GM08714 (cell line): ENCODE measurements around the gene NAALADL2.
"Not testable (repeated sequence)": the region's sequence is repeated elsewhere in the genome, so short reads cannot be mapped to it uniquely, and the experiment has no call there.

Experiments used
- H3K4me3 ChIP-seq: fragments of 200-500 bp; sonication (Bioruptor generic); 2 replicates; pipeline ENCODE4 v1.5.1; 2014; ENCODE audit warnings: mild to moderate bottlenecking, low read length, inconsistent platforms
- ZNF274 ChIP-seq: IDR thresholded peaks from 2 replicates; pipeline ENCODE4 v1.6.1; 2012; ENCODE audit warnings: mild to moderate bottlenecking, low read depth, low read length

NAALADL2 gene

GRCh38 chr3:175571096-175571495 lies 712.0 kb downstream of the NAALADL2 start:
- no peak overlapping the region for H3K4me3 ChIP-seq
- no peak for TF ChIP-seq ZNF274

GRCh38 chr3:175573226-175573625 lies 714.1 kb downstream of the NAALADL2 start:
- H3K4me3 ChIP-seq, result no peak overlapping the region
- no peak for TF ChIP-seq ZNF274

GRCh38 chr3:175580318-175580717 lies 721.2 kb downstream of the NAALADL2 start:
- H3K4me3 ChIP-seq, result no peak overlapping the region
- TF ChIP-seq ZNF274, result no peak

- no peak overlapping the region for H3K4me3 ChIP-seq
- no peak for TF ChIP-seq ZNF274
Observed at GRCh38 chr3:175585898-175586297, 726.8 kb downstream of the NAALADL2 start.

- no peak overlapping the region for H3K4me3 ChIP-seq
- TF ChIP-seq ZNF274, result no peak
Observed at GRCh38 chr3:175590745-175591144, 731.6 kb downstream of the NAALADL2 start.

GRCh38 chr3:175591375-175591774 lies 732.2 kb downstream of the NAALADL2 start:
- H3K4me3 ChIP-seq, result no peak overlapping the region
- no peak for TF ChIP-seq ZNF274

- no peak overlapping the region for H3K4me3 ChIP-seq
- no peak for TF ChIP-seq ZNF274
Observed at GRCh38 chr3:175593331-175593730, 734.2 kb downstream of the NAALADL2 start.

- TF ChIP-seq ZNF274, result no peak
- H3K4me3 ChIP-seq, result no peak overlapping the region
Observed at GRCh38 chr3:175598740-175599139, 739.6 kb downstream of the NAALADL2 start.

- H3K4me3 ChIP-seq, result no peak overlapping the region
- TF ChIP-seq ZNF274, result no peak
Observed at GRCh38 chr3:175601521-175601920, 742.4 kb downstream of the NAALADL2 start.

- H3K4me3 ChIP-seq, result no peak overlapping the region
- no peak for TF ChIP-seq ZNF274
Observed at GRCh38 chr3:175605851-175606250, 746.7 kb downstream of the NAALADL2 start.

GRCh38 chr3:175606650-175607318 lies 747.6 kb downstream of the NAALADL2 start:
- no peak for TF ChIP-seq ZNF274
- H3K4me3 ChIP-seq, result no peak overlapping the region

GRCh38 chr3:175608356-175608755 lies 749.2 kb downstream of the NAALADL2 start:
- TF ChIP-seq ZNF274, result no peak
- H3K4me3 ChIP-seq, result no peak overlapping the region

- TF ChIP-seq ZNF274, result no peak
Observed at GRCh38 chr3:175608911-175609310, 749.8 kb downstream of the NAALADL2 start.

GRCh38 chr3:175612487-175613196 lies 753.5 kb downstream of the NAALADL2 start:
- TF ChIP-seq ZNF274, result no peak
- H3K4me3 ChIP-seq, result no peak overlapping the region

More at GRCh38 chr3:175608911-175609310, 749.8 kb downstream of the NAALADL2 start:
- no peak overlapping the region for H3K4me3 ChIP-seq

- H3K4me3 ChIP-seq, result not testable (repeated sequence)
Observed at GRCh38 chr3:175614107-175614506, 755.0 kb downstream of the NAALADL2 start.
